Stimulated activated CD4-positive, alpha-beta T cell treated with anti-CD3 and anti-CD28 coated beads, Interleukin-4, amount 100 ng/mL, for 48 hours (primary cell): ENCODE results near the gene PRKAB1.

Source experiments
- DNase-seq, 2 donors: peaks; one replicate each; pipeline ENCODE4 v3.0.0-alpha.2; 2020; ENCODE audit warnings: low read depth in 2 of 2

PRKAB1 gene

DNA sequence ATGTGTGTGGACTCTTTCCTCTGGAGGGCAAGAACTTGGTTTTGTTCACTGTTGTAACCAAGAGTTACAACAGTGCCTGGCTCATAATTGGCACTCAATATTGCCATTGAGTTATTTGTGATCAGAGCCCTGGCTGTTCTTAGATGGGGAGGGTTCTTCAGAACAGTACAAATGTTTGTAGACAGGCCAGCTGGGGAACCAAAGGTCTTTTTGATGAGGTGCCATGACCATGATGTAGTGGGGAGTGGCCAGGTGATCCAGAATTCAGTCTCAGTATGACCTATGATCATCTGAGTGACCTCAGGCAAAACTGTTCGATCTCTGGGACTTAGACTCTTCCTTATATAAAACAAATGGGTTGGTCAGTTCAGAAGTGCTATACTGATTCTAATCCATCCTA is 3.3 kb upstream of the PRKAB1 start:
- DNase-seq: no peak

DNA sequence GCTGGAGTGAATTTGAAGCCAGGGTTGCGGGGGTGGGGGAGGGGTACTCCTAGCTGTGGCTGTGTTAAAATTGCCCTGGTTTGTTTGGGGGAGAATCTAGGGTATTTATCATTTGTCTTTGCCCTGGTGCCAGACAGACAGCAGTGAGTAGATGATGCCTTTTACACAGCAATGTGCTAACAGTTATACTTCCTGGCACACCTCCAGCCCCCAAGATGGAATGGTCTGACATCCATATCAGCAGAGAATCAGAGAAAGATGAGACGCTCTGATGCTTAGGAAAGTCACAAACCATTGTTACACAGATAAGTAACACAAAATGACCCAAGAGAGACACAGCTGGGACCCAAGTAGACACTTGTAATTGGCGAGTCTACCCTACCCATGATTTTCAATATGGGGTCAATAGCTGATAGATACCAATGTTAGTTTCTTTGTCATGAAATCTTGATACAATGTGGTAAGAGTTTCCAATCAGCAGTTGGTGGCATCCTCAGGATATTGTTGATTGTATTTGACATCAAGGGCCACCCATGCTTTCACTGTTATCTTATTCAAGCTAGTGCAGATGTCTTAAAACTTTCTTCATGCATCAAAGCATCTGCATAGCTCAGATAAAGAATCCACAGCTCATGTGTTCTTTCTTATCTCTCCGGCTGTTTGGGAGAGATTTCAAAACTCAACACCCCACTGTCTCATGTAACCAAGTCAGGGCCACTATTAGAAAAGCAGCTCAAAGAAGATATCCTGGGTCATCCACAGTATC is 2.6 kb upstream of the PRKAB1 start:
- DNase-seq: no peak

DNA sequence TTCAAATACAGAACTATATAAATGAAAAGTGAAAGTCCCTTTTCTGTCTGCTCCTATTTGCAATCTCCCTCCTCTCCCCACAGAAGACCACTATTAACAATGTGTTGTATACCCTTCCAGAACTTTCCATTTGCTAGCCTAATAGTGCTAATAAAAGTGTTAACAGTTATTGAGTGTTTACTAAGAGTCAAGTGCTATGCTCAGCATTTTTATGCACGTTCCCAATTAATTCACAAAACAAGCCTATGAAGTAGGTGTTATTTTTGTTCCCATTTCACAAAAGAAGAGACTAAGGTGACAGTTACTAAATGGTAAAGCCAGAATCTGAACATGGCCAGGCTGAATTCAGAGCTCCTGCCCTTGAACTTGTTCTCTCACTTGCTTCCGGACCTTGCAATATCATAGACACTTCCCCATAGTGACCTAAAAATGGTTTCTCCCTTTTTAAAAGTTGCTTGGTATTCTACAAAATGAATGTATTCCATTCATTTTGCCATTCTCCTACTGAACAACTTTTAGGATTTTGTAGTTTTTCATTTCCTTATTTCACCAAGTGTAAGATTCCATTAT is 1.6 kb upstream of the PRKAB1 start:
- no peak for DNase-seq

DNA sequence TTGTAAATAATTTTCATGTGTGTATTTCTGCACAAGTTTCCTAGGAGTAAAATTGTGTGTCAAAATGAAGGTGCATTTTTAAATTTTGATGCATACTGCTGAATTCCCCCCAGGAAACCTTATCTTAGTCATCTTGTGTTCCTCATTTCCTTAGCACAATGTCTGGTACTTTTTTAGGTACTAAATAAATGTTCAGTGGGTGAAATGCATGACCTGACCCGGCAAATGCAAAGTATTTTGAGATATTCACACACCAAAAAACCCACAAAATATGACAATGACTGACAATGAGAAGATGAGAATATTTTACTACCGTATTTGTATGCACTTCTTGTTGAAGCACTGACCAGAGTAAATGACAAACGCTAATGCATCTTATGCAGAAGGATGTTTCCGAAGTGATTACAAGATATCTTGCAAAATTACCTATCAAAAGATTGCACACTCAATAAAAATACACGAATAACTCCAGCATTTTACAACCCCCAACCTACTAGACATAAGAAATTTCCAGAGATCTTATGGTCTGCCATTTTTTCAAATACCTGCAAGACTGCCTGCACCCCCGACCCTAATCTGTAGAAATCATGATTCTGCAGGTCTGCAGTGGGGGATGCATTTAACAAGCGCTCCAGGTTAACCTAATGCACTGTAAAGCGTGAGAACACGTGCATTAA is 895 bp upstream of the PRKAB1 start:
- DNase-seq: no peak

DNA sequence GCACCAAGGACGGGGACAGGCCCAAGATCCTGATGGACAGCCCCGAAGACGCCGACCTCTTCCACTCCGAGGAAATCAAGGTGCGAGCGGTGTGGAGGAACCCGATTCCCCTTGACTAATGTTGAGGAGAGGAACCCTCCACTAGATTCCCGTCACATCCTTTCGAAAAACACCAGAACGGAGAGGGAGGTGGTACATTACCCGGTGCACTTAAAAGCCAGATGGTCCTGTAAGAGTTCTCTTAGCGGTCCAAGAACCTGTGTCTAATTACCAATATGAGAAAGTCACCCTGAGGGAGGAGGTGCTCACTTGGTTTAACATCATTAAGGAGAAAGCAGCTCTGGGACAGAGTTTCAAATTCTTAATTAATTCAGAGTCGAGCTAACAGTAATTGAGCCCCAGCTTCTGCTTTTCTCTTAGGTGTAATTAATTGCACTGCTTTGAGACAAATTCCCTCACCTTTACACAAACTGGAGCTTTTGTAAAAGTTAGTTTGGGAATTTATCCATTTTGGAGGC is 450 bp downstream of the PRKAB1 start:
- no peak for DNase-seq

DNA sequence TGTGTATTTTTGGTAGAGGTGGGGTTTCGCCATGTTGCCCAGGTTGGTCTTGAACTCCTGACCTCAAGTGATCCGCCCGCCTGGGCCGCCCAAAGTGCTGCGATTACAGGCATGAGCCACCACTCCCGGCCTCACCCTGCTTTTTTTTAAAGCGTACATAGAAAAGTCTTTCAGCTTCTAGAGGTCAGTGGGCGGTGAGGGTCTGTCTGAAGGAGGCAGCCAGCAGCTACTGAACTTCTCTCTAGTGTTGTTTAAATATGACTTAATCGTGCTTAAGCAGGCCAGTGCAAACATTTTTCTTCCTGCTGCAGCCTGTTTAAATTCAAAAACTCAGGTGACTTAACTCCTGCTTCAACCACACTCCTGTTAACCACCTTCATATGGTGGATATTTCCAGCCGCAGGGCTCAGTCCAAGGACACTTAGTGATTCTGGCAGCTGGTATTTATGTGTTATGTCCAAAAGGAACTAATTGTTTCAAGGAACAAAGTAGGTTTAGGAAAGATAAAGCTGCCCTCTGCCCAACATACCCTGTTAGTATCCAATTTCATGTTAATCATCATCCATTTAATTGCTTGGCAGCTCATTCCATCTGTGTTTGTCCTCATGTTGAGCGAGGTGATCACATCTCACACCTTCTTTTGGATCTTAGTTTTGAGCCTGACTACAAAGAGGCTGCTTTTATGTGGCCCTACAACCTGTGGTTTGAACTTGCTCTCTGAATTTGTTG is 2.0 kb downstream of the PRKAB1 start:
- no peak for DNase-seq

DNA sequence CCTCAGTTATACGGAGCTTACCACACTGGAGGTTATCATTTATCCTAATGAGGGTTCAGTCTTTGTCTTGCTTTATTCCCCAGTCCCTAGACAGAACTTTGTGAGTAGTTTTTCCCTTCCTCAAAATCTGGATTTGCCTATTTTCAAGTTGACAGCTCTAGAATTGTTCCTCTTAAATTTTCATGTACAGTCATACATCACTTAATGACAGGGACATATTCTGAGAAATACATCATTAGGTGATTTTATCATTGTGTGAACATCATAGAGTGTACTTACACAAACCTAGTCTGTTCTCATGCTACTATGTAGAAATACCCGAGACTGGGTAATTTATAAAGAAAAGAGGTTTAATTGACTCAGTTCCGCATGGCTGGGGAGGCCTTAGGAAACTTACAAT is 3.1 kb downstream of the PRKAB1 start:
- DNase-seq: no peak

DNA sequence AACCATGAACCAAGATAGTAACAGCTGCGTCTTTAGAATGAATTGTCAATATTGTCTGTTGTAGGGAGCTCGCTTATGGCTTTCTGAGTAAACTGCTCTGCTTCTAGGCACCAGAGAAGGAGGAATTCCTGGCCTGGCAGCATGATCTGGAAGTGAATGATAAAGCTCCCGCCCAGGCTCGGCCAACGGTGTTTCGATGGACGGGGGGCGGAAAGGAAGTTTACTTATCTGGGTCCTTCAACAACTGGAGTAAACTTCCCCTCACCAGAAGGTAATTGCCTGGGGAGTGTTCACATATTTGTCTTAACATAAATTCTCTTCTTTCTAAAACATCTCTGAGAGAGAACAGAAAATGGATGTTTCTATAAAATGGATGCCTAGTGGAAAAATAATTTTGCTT is 4.3 kb downstream of the PRKAB1 start:
- DNase-seq: no peak

DNA sequence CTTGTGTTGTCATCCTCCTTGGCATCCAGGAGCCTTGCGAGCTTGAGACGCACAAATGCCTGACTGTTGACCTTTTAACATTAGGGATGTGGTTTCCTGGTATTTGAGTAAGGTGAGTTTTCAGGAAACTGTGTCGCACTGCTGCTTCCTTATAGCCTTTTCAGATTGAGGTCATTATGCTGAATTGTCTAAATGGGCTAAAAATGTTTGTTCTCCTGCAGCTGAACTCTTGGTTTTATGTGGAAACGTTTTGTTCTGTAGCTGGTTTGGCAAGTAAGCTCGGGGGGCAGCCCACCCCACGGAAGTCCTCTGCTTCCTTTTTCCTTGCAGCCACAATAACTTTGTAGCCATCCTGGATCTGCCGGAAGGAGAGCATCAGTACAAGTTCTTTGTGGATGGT is 5.7 kb downstream of the PRKAB1 start:
- no peak for DNase-seq

DNA sequence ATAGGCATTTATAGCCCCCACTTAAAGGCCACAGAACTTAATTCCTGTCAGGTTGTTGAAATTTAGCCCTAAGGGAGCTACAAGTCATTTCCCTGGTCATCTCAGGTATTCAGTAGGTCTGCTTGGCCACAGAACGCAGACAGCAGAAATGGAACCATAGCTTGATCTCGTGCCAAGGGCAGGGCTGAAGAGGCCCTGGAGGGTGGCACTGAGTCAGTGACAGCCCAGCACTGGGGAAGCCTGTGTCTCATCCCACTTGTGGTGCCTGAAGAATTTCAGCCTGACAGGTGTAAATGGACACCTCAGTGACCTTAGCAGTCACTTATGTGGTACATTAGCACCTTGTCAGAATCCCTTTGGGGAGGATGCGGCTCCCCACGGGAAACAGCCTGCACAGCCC is 6.6 kb downstream of the PRKAB1 start:
- no peak for DNase-seq

DNA sequence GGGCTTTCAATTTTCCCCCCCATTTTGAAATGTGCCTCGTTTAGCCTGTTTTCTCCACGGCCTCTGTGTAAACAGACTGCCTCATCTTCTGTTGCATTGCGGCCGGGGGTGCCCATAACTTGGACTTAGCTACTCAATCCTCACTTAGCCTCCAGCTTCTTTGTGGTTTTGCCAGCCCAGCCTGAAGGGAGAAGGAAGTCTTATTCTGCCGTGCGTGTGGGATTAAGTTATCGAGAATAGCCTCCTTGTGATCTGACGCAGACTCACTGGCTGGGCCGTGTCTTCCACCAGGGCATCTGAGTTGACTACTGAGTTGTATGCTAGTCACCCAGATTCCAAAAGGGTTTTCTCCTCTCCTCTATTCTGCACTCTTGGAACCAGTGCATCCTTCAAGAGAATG is 8.1 kb downstream of the PRKAB1 start:
- no peak for DNase-seq

DNA sequence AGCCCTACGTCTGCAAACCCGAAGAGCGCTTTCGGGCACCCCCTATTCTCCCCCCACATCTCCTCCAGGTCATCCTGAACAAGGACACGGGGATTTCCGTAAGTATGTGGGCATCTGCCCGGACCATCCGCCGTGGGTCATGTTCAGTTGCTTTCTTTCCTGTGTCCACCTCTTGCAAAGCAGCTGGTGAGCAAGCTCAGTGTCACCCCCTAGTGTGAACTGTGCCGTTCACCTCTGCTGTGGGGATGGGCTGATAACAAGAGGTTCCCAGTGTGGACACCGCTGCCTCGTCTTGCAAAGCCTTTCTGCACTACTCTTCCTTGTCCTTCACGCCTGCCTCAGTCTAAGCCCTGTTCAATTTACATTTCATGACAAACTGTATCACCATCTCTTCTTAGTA is 8.6 kb downstream of the PRKAB1 start:
- no peak for DNase-seq

DNA sequence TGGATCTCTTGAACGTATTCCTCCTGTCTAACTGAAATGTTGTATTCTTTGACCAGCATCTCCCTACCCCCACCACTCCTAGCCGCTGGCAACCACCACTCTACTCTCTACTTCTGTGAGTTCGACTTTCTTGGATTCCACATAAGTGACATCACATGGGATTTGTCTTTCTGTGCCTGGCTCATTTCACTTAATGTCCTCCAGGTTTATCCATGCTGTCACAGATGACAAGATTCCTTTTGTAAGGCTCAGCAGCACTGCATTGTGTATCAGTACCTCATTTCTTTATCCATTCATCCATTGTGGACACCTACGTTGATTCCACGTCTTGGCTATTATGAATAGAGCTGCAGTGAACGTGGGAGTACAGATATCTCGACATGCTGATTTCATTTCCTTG is 10.5 kb downstream of the PRKAB1 start:
- no peak for DNase-seq

DNA sequence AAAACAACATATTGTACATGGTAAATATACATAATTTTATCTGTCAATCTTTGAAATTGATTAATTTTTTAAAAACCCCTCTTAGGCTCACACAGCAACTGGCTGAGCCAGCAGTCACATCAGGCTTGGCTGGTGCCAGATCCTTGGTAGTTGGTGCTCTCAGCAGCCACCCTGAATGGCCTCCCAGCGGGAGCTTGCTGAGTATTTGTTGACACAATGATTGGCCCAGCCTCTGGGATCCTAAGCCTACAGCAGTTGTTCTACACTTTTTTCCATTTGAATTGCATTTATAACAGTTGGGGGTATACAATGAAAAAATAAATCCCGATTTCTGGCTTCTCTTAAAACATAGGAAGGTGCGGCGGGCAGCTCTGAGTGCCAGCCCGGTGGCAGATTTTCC is 11.1 kb downstream of the PRKAB1 start:
- no peak for DNase-seq

DNA sequence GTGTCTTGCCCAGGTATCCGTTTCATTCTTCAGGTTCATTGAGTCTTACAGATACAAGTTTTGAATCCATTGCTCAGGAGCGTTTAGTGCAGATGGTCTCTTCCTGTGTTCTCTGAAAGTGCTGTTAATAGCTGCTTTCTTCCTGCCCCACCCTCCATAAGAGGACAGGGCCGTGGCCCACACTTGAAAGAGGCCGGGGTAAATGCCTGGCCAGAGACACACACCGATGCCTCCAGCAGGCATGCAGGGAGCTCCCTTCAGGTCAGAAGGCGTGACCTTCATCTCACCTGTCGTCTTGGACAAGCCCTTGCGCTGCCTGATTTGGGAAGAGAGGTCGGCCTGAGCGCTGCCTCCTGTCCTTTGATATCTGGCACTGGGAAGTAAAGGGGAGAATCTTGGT is 11.6 kb downstream of the PRKAB1 start:
- DNase-seq: no peak

DNA sequence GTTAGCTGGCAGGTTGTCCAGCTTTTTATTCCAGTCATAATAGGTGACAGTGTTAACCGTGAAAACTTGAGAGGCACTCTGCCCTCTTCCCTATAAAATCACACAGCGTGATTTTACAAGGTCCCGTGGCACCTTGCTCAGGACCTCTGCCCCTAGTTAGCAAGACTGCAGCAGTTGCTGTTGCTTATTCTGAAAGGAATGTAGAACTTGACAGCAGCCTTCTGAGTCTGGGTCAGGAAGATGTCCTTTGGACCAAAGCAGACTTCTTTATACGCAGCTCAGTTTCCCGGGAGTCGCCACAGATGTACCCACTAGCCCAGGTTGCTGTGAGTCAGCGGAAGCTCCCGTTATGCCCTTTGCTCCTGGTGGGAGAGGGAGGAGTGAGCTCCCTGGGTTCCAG is 13.2 kb downstream of the PRKAB1 start:
- DNase-seq: no peak

DNA sequence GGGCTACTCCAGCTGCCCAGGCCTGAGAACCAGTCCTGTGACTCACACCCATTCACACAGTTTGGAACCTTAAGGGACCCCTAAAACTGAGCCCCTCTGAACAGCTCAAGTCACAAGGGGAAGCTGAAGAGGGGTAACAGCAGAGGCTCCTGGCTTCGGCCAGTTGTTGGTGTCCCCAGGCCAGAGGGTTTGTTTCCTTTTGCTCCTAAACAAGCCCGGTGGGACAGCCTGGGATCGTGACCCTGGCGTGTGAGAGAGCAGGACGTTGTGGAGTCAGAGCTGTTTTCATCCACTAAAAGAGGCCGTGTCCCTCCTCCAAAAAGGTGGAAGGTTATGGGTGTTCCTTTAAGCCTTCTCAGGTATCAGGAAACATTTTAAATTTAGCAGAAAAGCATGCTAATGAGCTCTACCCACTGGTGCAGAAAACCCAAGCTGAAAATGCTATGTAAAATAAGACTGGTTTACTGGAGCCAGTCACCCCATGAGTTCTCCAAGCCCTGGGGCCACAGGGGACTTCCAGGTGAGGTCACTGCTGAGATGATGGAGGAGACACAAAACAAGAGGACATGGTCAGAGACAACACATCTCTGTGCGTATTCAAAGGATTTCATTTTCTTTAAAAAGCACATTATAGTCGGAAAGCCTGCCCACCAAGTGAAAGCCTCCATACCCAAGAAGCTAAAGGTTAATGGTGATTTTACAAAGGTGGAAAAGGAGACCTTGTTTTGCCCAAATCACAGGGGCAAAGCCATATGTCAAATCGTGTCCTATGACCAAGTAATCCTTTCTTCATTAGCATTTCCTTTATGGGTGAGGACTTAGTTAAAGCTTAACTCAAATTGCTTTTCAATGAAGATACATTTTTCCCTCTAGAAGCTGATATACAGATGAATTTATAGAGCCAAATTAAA is 14.1 kb downstream of the PRKAB1 start:
- DNase-seq: no peak

DNA sequence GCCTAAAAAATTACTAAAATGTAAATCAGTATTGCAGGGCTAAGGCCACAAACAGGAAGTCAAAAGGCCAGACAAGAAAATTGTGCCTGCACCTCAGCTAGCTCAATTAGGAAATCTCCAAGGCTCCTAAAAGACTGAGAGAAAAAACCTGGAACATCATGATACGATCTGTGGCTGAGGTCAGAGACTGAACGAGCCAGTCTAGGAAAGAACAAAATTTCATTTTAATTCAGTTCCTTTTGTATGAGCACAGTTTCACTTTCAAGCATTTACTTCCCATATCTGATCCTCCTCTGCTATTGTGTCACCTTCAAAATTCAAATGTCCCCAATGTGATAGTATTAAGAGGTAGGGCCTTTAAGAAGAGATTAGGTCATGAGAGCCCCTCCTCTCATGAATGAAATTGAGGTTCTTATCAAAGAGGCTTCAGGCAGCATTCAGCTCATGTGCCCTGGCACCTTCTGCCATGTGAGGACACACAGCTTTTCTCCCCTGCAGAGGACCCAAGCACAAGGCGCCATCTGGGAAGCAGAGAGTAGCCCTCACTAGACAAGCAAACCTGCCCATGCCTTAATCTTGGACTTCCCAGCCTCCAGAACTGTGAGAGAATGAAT is 14.8 kb downstream of the PRKAB1 start:
- DNase-seq: no peak

DNA sequence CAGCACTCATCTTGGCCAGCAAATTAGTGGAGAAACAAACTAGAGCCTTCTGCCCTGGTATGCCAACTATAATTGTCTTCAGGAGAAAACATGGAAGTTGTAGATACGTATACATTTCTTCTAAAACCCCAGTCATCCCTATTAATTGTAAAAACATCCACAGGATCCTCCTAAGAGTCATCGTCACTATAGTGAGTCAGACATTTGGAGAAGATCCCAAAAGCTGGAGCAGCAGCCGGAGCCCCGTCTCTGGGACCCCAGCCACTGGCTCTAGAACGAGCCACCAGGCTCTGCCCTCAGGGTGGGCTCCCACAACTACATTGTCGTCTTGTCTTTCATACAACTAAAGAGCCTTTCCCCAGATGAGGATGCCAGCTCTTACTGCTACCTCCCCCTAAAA is 15.5 kb downstream of the PRKAB1 start:
- DNase-seq: no peak

DNA sequence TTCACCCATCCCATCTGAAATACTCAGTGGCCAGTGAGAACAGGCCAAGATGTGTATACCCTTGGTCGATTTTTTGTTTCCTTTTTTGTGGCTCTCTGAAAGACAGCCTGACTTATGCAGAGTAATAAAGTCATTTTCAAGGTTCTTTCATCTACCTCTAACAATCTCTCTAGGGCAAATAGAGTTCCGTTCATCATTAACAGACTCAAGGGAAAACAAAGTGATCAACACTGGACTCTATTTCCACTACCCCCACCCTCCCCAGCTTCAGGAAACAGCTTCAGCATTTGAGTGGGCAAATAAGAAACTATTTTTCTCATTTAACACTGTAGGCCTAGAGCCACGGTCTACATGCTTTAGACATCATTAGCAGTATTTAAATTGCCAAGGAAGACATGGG is 15.9 kb downstream of the PRKAB1 start:
- no peak for DNase-seq
